Cardiac muscle cell (in vitro differentiated cells and primary cell): ENCODE measurements around the gene RDH12. TPM values are rescaled to one million over a fixed set of nuclear protein-coding genes. Genes with fewer than 3 reads are reported as not detected.
A peak's percentile ranks its signal among the peaks of the same experiment; 100 is the strongest.
"Not testable (repeated sequence)": the region's sequence is repeated elsewhere in the genome, so short reads cannot be mapped to it uniquely, and the experiment has no call there.

ENCODE experiments used
- DNase-seq, 2 donors: peaks; one replicate each; pipeline versions ENCODE4 v3.0.0 to v3.0.0-alpha.2; 2010 to 2017; ENCODE audit warnings: low read depth in 1 of 2, low spot score in 1 of 2
- H3K27ac ChIP-seq: fragments of 200-600 bp; sonication (generic); 2 replicates; pipeline ENCODE4 v1.5.1; 2016
- H3K27me3 ChIP-seq: fragments of 200-600 bp; sonication (generic); 2 replicates; pipeline ENCODE4 v1.6.0; 2016; ENCODE audit warnings: control low read depth
- H3K36me3 ChIP-seq: fragments of 200-600 bp; sonication (generic); 2 replicates; pipeline ENCODE4 v1.5.1; 2016; ENCODE audit warnings: control low read depth
- H3K4me1 ChIP-seq: fragments of 200-600 bp; sonication (generic); 2 replicates; pipeline ENCODE4 v1.8.1; 2017; ENCODE audit warnings: low read depth, mild to moderate bottlenecking, mixed run types
- H3K4me3 ChIP-seq: fragments of 200-600 bp; sonication (generic); 2 replicates; pipeline ENCODE4 v1.5.1; 2016; ENCODE audit warnings: mild to moderate bottlenecking
- H3K9me3 ChIP-seq: fragments of 200-600 bp; sonication (generic); 2 replicates; pipeline ENCODE4 v1.5.1; 2017; ENCODE audit warnings: low read depth, mild to moderate bottlenecking, control low read depth
- polyA plus RNA-seq: library from polyadenylated mRNA; unstranded; fragments of >200 nt; fragmentation: Nextera tagmentation; extraction: Ambion mirVana; gene quantifications from 2 replicates; pipeline ENCODE4 v1.2.1, GENCODE V29; 2016
- total RNA-seq: library from RNA; depleted of rRNA; stranded (reverse); fragments of >200 nt; gene quantifications from 2 replicates; pipeline ENCODE4 v1.2.3, GENCODE V29; 2016
- TF ChIP-seq, protein P1 (sequence below): IDR thresholded peaks from 2 replicates; pipeline ENCODE4 v1.5.1; 2012; ENCODE audit warnings: low read depth, mild to moderate bottlenecking, low read length

The RDH12 gene
- total and polyA plus RNA-seq, 2 experiments from 2014 or later, result 0.48 to 1.7 TPM

DNA sequence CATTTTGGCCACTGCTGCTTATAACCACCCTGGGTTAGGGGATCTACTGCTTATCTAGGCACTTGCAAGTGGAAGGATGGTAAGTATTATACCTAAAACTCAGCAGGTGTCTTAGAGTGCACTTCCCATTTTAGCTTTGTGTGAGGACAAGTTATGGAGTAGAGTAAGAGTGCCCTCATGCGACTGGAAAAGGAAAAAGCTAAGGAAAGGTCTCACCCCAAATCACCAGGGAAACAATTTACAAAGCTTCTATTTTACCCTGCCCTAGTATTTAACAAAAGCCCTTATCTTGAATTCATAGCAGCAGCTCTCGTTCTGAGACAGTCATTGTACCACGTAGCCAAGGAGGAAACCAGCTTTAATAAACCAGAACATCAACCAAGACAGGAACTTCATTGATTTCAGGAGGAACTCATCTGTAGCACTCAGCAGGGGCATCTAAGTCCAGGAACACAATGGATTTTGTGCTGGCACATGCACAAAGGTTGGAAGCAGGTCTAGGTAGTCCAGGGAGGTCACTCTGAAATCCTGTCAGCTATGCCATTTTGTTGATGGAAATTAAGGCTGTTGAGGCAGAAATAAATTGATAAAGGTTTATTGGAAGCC, 2.9 kb downstream of the RDH12 start:
- DNase-seq, result peak; percentile 56 to 74
- TF ChIP-seq, protein P1, sequence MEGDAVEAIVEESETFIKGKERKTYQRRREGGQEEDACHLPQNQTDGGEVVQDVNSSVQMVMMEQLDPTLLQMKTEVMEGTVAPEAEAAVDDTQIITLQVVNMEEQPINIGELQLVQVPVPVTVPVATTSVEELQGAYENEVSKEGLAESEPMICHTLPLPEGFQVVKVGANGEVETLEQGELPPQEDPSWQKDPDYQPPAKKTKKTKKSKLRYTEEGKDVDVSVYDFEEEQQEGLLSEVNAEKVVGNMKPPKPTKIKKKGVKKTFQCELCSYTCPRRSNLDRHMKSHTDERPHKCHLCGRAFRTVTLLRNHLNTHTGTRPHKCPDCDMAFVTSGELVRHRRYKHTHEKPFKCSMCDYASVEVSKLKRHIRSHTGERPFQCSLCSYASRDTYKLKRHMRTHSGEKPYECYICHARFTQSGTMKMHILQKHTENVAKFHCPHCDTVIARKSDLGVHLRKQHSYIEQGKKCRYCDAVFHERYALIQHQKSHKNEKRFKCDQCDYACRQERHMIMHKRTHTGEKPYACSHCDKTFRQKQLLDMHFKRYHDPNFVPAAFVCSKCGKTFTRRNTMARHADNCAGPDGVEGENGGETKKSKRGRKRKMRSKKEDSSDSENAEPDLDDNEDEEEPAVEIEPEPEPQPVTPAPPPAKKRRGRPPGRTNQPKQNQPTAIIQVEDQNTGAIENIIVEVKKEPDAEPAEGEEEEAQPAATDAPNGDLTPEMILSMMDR, result peak; percentile 77
- no peak overlapping the region for H3K4me3 ChIP-seq
- no peaks in the 10 kb centered on the region for H3K4me1 ChIP-seq
- no peak overlapping the region for H3K27ac ChIP-seq
- no peaks in the 10 kb centered on the region for H3K36me3 ChIP-seq
- H3K9me3 ChIP-seq, result no peaks in the 10 kb centered on the region
- H3K27me3 ChIP-seq, result no peaks in the 10 kb centered on the region

DNA sequence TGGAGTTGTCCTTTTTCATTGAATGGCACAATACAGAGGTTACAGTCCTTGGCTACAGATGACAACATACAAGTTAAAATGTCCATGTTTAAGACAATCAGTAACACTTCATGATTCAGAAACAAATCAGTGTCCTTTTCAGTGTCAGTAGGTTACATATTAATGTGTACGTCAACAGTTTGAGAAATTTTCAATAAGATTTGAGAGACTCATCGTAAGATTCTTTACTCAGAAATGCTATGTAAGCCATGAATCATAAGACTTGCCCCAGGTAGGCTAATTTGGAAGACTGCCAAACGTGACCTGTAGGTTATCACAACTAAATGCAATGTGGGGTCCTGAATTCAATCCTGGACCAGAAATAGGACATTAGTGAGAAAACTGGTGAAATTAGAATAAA, 3.5 kb downstream of the RDH12 start:
- no peaks in the 10 kb centered on the region for H3K4me1 ChIP-seq
- H3K36me3 ChIP-seq, result no peaks in the 10 kb centered on the region
- no peak overlapping the region for H3K27ac ChIP-seq
- TF ChIP-seq, protein P1, result no peak
- H3K27me3 ChIP-seq, result no peaks in the 10 kb centered on the region
- no peak for DNase-seq
- H3K9me3 ChIP-seq, result no peaks in the 10 kb centered on the region
- H3K4me3 ChIP-seq, result no peak overlapping the region

DNA sequence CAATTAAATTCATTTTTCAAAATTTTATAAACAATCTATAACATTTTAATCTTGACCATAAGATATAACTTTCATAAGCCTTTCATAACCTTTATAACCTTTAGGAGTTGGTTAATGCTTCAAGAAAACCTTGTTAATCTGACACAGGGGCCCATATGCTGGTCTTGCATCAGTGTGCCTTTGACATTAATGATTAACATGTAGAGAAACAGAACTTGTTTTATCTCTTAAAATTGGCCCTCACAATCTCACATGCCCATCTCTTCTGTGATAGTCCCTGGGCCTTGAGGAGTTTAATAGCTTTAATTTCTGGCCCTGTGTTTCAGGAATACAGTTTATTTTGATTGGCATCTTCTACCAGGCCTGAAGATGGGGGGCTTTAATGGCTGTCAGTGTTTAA, 7.7 kb downstream of the RDH12 start:
- not testable (repeated sequence) for H3K27me3 ChIP-seq, H3K36me3 ChIP-seq, H3K4me3 ChIP-seq, H3K4me1 ChIP-seq, H3K9me3 ChIP-seq, H3K27ac ChIP-seq, DNase-seq

DNA sequence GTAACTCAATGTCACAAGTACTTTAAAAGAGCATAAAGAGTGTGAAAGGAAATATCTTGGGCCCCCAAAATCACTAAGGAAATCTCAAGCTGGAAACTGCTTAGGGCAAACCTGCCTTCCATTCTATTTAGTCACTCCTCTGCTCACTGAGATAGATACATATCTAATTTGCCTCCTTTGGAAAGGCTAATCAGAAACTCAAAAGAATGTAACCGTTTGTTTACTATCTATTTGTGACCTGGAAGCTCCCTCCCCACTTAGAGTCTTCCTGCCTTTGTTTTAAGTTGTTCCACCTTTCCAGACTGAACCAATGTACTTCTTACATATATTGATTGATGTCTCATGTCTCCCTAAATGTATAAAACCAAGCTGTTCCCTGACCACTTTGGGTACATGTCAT, 8.1 kb downstream of the RDH12 start:
- not testable (repeated sequence) for H3K9me3 ChIP-seq, H3K27ac ChIP-seq, H3K27me3 ChIP-seq, H3K4me3 ChIP-seq, H3K4me1 ChIP-seq, DNase-seq, H3K36me3 ChIP-seq

DNA sequence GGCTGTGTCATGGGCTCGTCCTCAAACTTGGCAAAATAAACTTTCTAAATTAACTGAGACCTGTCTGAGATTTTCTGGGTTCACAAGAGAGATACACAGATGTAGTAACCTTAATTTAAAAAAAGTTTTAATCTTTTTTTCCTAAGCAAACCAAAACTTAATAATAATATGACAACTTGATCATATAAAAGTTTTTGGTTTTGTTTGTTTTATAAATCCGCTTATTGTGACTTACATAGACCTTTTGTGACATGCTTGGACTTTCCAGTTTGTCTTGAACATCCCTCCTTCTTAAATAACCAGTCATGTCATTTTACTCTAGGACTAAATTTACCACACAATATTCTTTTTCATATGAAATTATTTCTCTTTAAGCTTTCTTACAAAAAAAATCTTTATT, 8.5 kb downstream of the RDH12 start:
- no peaks in the 10 kb centered on the region for H3K27me3 ChIP-seq
- no peaks in the 10 kb centered on the region for H3K4me1 ChIP-seq
- H3K27ac ChIP-seq, result no peak overlapping the region
- TF ChIP-seq, protein P1, result no peak
- H3K36me3 ChIP-seq, result no peaks in the 10 kb centered on the region
- DNase-seq, result no peak
- H3K9me3 ChIP-seq, result no peaks in the 10 kb centered on the region
- no peak overlapping the region for H3K4me3 ChIP-seq

DNA sequence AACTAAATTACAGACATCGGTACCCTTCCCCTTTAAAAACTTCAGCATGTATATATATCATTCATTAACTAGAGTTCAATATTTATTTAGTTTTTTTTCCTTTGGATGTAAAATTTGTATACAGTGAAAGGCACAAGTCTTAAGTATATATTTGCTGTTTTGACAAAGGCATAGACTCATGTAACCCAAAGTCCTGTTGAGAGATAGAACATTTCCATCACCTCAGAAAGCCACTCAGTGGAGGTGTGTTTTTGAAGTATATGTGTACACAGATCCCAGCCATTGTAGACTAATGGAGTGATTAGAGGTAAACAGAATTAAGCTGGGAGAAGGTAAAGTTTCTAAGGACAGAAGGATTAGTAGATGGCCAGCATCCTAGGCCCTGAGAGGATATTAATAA, 15.4 kb downstream of the RDH12 start:
- TF ChIP-seq, protein P1, result no peak
- no peak overlapping the region for H3K27ac ChIP-seq
- H3K4me1 ChIP-seq, result no peaks in the 10 kb centered on the region
- no peaks in the 10 kb centered on the region for H3K9me3 ChIP-seq
- no peak for DNase-seq
- H3K4me3 ChIP-seq, result no peak overlapping the region
- H3K36me3 ChIP-seq, result no peaks in the 10 kb centered on the region
- peaks cover 10% of the 10 kb centered on the region for H3K27me3 ChIP-seq

DNA sequence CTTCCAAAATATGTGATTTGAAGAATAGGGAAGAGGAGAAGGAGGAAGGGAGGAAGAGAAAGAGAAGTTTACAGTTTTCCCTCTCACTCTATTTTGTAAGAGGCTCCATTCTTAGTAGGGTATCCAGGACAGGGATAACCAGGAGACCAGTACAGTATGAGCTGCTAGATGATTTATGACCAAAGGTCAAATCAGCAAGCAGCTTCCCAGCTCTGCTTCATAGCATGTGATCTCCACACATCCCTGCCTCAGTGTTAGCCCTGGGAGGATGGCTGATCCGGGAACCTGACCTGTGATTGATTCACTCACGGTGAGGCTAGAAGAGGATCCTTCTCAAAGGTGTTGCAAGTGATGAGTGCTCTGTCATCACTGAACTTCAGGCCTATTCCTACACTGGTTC, 16.6 kb downstream of the RDH12 start:
- TF ChIP-seq, protein P1, result no peak
- H3K4me1 ChIP-seq, result no peaks in the 10 kb centered on the region

DNA sequence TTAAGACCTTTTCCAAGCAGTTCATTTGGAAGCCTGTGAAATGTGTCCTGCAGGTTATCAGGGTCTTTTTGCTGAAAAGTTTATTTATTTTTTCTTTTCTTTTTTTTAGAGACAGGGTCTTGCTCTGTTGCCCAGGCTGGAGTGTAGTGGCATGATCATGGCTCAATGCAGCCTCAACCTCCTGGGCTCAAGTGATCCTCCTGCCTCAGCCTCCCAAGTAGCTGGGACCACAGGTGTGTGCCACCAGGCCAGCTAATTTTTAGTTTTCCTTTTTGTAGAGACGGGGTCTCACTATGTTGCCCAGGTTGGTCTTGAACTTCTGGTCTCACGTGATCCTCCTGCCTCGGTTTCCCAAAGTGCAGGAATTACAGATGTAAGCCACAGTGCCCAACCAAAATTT, 17.7 kb downstream of the RDH12 start:
- not testable (repeated sequence) for H3K4me3 ChIP-seq, H3K9me3 ChIP-seq, H3K27me3 ChIP-seq, H3K27ac ChIP-seq, DNase-seq, H3K36me3 ChIP-seq, H3K4me1 ChIP-seq

More for the DNA sequence above, 16.6 kb downstream of the RDH12 start:
- Histone ChIP-seq H3K9me3 (no peaks in the 10 kb centered on the region), H3K27me3 (peaks cover 10% of the 10 kb centered on the region), H3K4me3 (no peak overlapping the region), H3K36me3 (no peaks in the 10 kb centered on the region), H3K27ac (no peak overlapping the region)
- DNase-seq, result no peak
